HG02642 (cell line): ENCODE data around the gene PIK3CD.
"Not testable (repeated sequence)": the region's sequence is repeated elsewhere in the genome, so short reads cannot be mapped to it uniquely, and the experiment has no call there.

ENCODE experiments used
- ATAC-seq: cut with Tn5 transposase; IDR thresholded peaks from one replicate; pipeline ENCODE4 v1.9.1; 2021; ENCODE audit warnings: mild to moderate bottlenecking; ENCODE audit not compliant: unreplicated experiment, poor library complexity

PIK3CD gene

GRCh38 chr1:9618909-9619679, 32.4 kb upstream of the PIK3CD start:
- no peak for ATAC-seq

- no peak for ATAC-seq
Measured at GRCh38 chr1:9621032-9621431, 30.5 kb upstream of the PIK3CD start.

- ATAC-seq = no peak
Measured at GRCh38 chr1:9624081-9624480, 27.4 kb upstream of the PIK3CD start.

- not testable (repeated sequence) for ATAC-seq
Measured at GRCh38 chr1:9625030-9625429, 26.5 kb upstream of the PIK3CD start.

GRCh38 chr1:9626201-9626608, 25.3 kb upstream of the PIK3CD start:
- peak; percentile 40 for ATAC-seq

- ATAC-seq = no peak
Measured at GRCh38 chr1:9628541-9629444, 22.7 kb upstream of the PIK3CD start.

GRCh38 chr1:9629445-9630201, 21.9 kb upstream of the PIK3CD start:
- ATAC-seq = peak; percentile 23

- no peak for ATAC-seq
Measured at GRCh38 chr1:9630331-9631111, 21.0 kb upstream of the PIK3CD start.

- no peak for ATAC-seq
Measured at GRCh38 chr1:9631613-9632012, 19.9 kb upstream of the PIK3CD start.

- ATAC-seq = no peak
Measured at GRCh38 chr1:9633493-9633892, 18.0 kb upstream of the PIK3CD start.

GRCh38 chr1:9634582-9634981, 16.9 kb upstream of the PIK3CD start:
- ATAC-seq = no peak

- ATAC-seq = no peak
Measured at GRCh38 chr1:9639227-9639626, 12.3 kb upstream of the PIK3CD start.

GRCh38 chr1:9643351-9644256, 7.9 kb upstream of the PIK3CD start:
- ATAC-seq = no peak

GRCh38 chr1:9646037-9646436, 5.5 kb upstream of the PIK3CD start:
- ATAC-seq = no peak

GRCh38 chr1:9648171-9648570, 3.4 kb upstream of the PIK3CD start:
- no peak for ATAC-seq

- no peak for ATAC-seq
Measured at GRCh38 chr1:9649769-9650168, 1.8 kb upstream of the PIK3CD start.

- no peak for ATAC-seq
Measured at GRCh38 chr1:9651220-9651564, 339 bp upstream of the PIK3CD start.

- ATAC-seq = peak; percentile 31
Measured at GRCh38 chr1:9652379-9653209, 1.1 kb downstream of the PIK3CD start.
